NCI-H187 treated with DMSO at 0.1 percent for 48 hours (cell line): ENCODE results near the gene NME5.
"Not testable (repeated sequence)": the region's sequence is repeated elsewhere in the genome, so short reads cannot be mapped to it uniquely, and the experiment has no call there.

Source experiments
- DNase-seq: peaks from one replicate; lab custom pipeline; 2025; lab: John Stamatoyannopoulos, UW

Gene NME5, protein sequence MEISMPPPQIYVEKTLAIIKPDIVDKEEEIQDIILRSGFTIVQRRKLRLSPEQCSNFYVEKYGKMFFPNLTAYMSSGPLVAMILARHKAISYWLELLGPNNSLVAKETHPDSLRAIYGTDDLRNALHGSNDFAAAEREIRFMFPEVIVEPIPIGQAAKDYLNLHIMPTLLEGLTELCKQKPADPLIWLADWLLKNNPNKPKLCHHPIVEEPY

DNA sequence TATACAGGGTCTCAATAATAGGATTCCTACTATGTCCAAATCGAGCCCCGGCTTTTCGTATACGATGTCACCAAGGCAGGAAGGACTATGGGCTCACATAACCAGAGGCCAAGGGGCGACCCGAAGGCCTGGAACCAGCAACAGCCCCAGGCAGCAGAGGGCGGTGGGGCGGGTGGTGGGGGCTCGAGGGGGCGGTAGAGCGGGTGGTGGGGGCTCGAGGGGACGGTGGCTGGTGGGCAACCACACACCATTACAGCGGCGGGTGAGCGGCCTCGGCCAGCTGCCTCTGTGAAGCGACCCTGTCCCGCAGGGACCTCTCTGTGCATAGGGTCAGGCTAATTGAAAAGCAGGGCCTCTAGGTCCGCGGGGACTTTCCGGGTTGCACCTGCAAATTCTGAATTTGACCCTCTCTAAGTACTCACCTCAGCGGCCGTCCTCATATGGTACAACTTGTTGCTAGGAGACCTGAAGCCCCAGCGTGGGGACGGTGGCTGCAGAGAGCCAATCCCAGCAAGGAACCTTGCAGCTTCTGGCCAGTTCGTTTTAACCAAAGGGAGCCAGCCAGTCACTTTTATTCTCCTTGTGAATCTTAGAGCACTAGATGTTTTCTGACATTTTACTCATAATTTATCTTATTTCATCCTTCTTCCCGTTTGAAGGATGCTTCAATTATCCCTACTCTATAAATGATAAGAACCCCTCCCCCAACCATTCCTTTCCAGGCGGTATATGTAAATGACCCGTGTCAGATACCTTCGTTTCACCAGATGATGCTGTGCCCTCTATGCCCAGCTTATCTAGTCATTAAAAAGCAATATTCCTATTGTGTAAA is at the start of gene NME5:
NME5 (minus strand) TSS at position 480 of the 832 bp plus-strand sequence. CDS start 648 bp downstream, outside the sequence.
- no peak for DNase-seq

DNA sequence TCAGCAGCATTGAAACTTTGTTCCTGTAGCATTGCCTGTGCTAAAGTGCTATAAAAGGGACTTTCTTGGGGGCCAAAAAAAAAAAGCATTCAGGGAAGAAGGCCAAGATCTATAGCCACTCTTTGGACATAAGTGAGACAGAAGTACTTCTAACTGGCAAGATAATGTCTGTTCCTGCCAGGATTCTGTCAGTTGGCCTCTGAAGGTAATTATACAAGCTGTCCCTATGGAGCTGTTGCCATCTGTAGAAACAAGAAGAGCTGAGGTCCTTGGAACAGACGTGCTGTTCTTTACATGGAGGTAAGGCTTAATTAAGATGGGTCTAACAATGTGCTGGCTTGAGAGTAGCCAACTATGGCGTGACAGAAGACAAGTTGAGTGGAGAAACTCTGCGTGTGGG is 49.4 kb upstream of the NME5 start:
- no peak for DNase-seq

DNA sequence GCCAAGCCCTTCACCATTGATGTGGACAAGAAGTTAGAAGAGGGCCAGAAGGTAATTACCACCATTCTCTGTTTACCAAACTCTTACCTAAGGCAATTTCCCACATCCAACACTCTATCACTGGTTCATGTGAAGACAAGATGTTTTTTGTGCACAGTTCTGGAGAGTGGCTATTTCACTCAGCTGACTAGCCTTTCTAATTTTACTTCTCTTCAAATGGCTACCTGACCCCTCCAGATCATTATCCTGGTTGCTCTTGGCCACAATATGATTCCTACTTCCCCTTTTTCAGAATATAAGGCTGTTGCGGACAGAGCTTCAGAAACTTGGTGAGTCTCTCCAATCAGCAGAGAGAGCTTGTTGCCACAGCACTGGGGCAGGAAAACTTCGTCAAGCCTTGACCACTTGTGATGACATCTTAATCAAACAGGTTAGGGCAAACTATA is 46.8 kb upstream of the NME5 start:
- no peak for DNase-seq

- DNase-seq = no peak
These were observed 43.6 kb upstream of the NME5 start for GRCh38 chr5:138182808-138183207.

GRCh38 chr5:138180841-138181240 is 41.6 kb upstream of the NME5 start:
- DNase-seq = no peak

DNA sequence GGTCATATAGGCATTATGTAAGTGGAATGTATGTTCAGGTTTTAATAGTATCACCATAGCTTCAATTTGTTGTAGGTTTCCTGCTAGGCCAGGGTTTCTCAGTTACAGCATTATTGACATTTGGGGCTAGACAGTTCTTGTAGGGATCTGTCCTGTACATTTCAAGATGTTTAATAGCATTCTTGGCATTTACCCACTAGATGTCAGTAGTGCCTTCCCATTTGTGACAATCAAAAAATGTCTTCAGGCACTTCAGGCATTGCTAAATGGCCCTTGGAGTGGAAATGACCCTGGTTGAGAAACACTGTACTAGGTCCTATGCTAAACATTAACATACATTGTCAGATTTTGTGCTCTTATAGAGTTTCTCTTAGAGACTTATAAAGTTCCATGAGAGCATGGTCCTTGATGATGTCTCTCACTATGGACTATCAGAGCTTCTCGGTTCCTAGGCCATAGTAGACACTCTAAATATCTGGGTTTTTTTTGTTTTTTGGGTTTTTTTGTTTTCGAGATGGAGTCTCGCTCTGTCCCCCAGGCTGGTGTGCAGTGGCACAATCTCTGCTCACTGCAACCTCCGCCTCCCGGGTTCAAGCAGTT is 41.1 kb upstream of the NME5 start:
- DNase-seq = peak; percentile 59

GRCh38 chr5:138179277-138179857 is 40.1 kb upstream of the NME5 start:
- DNase-seq = no peak

- DNase-seq = peak; percentile 86
These were observed 39.5 kb upstream of the NME5 start, which contains the start of the genes BRD8 and KIF20A for GRCh38 chr5:138178516-138179276. Gene BRD8 (minus strand): TSS chr5:138178630. CDS start chr5:138178614, 16 bp downstream. Gene KIF20A (plus strand): TSS chr5:138179112. CDS start chr5:138179681, 569 bp downstream.

DNA sequence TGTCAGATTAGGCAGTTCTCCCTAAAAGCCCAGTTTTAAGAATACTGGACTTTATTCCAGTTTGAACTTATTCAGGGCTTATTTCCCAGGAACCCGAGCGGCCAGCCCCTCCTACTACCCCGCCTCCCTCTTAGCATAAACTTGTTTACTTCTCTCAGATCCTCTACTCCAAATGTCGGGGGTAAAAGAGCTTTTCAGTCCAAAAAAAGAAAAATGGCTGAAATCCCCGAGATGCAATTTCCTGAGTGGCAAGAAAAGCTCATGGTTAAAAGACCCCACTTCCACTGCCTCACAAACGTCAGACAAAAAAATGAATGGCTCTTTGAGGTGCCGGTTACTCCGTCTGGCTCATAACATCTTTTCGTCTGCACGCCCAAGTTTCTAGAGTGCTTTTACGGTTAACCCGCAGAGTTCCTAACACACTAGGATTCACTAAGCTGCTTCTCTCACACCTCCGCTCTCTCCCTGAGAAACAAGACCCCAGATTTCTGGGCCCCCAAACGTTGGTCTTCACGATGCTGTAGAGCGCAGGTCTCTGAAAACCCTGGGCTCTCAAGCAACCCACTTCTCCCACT is 38.8 kb upstream of the NME5 start:
- no peak for DNase-seq

DNA sequence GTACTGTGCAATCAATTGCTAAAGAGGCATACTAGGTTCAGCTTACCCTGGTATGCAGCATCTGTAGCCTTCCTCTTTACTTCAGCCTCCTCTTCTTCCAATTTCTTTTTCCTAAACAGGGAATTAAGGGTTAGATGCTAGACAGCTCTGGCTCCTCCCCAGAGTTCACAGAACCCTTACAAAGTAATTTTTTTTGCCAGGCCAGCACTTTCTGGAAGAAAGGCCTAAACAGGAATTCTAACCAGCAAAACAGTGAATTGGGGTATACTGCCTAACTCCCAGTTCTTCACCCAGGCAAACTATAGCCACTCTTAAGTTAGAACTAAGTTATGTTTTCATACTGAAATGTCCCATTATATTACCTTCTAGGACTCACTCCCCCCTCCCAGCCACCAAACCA is 31.1 kb upstream of the NME5 start:
- DNase-seq = no peak

DNA sequence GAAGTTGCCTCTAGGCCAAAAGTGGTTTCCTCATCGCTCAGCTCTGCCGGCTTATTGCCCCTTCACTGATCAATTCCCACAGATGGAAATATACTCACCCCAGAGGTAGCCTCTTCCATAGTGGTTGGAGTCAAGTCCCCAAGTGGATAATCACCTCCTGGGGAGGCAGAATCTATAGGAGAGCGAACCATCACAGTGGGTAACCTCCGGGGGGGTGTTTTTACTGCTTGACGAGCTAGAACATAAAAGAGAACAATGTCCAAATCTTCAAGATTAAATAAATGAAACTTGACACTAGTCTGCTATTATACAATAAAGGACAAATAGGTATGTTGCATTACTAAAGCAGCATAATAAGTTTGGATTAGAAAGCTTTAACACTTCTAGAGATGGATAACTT is 29.9 kb upstream of the NME5 start:
- no peak for DNase-seq

- no peak for DNase-seq
These were observed 24.5 kb upstream of the NME5 start for GRCh38 chr5:138163721-138164120.

- no peak for DNase-seq
These were observed 21.5 kb upstream of the NME5 start for GRCh38 chr5:138160706-138161105.

DNA sequence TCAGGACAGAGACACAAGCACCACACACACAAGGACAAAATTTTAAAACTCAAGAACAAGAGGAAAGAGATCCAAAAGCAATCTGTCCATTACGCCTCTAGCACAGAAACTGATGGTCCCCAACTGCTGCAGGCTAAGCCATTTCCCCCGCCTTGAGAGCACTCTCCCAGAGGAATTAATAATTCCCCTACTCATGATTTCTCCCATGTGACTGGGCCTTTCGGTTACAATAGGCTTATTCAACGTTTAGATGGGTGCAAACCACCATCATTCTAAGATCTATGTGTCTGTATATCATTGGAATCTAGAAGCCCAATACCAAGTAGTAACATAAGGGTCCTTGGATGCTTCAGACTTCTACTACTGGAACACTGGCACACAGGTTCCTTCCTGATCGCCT is 20.4 kb upstream of the NME5 start:
- DNase-seq = no peak

DNA sequence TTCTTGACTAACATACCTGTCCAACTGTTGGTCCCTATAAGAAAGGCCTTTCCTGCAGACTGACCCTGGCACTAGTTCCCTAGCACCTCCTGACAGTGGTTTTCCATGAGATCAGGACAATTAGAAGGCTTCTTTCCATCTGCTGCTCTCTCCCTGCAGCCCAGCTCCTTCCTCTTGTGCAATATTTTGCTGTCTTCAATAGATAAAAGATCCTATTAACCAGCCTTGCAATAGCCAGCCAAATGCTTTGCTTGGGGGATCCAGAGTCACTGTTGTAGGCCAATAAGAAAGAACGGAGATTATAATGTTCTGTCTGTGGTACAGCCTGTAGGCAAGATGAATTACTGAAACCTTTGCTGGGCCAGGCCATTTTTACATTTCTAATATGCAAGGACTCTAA is 18.4 kb upstream of the NME5 start:
- no peak for DNase-seq

GRCh38 chr5:138155977-138156376 is 16.7 kb upstream of the NME5 start:
- DNase-seq = not testable (repeated sequence)

DNA sequence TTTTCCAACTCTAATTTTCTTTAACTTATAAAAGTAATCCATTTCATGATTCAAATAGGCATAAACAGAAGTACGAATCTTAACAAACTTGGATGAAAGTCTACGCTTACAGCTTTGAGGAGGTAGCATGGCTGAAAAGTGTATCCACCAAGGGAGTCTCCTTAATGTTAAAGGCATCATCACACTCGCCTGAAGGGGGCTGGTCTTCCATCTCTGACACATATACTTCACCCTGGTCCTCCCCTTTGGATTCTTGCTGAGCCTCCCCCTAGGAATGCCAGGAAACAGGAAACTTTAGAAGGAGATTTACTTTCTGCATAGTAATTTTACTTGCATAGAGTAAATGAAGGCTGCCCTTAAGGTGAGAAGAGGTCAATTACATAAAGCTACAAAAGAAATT is 10.3 kb upstream of the NME5 start:
- no peak for DNase-seq

DNA sequence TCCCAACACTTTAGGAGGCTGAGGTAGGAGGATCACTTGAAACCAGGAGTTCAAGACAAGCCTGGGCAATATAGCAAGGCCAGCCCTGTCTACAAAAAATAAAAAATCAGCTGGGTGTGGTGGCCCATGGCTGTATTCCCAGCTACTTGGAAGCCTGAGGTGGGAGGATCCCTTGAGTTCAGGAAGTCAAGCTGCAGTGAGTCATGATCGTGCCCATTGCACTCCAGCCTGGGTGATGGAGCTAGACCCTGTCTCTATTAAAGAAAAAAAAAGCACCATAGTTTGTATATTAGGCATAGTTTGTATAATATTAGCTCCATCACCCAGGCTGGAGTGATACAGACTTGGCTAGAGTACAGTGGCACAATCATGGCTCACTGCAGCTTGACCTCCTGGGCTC is 9.6 kb upstream of the NME5 start:
- DNase-seq = no peak

- not testable (repeated sequence) for DNase-seq
These were observed 4.3 kb upstream of the NME5 start for GRCh38 chr5:138143578-138143977.

DNA sequence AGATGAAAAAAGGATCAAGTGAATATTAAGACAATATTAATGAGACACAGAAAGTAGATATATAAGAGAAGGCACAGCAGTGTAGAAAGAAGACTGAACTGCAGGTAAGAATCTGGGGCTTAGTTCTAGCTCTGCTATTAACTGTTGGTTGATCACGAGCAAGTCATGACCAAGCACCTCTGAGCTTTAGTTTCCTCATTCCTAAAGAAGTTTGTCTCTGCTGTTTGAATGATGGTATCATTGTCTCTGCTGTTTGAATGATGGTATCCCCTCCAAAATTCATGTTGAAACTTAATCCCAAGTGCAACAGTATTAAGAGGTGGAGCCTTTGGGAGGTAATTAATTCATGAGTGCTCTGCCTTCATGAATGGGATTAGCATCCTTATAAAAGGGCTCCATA is 2.5 kb upstream of the NME5 start:
- no peak for DNase-seq

GRCh38 chr5:138140268-138140667 is 1.0 kb upstream of the NME5 start:
- DNase-seq = no peak

GRCh38 chr5:138139781-138140090 is 508 bp upstream of the NME5 start:
- no peak for DNase-seq
